ENCODE results near the gene SUPT6H. TPM values are rescaled to one million over a fixed set of nuclear protein-coding genes. Genes with fewer than 3 reads are reported as not detected.

SUPT6H gene
- polyA plus RNA-seq, 1 of the 3 experiments (the other 2 are of a cell fraction): 26.9 TPM

DNA sequence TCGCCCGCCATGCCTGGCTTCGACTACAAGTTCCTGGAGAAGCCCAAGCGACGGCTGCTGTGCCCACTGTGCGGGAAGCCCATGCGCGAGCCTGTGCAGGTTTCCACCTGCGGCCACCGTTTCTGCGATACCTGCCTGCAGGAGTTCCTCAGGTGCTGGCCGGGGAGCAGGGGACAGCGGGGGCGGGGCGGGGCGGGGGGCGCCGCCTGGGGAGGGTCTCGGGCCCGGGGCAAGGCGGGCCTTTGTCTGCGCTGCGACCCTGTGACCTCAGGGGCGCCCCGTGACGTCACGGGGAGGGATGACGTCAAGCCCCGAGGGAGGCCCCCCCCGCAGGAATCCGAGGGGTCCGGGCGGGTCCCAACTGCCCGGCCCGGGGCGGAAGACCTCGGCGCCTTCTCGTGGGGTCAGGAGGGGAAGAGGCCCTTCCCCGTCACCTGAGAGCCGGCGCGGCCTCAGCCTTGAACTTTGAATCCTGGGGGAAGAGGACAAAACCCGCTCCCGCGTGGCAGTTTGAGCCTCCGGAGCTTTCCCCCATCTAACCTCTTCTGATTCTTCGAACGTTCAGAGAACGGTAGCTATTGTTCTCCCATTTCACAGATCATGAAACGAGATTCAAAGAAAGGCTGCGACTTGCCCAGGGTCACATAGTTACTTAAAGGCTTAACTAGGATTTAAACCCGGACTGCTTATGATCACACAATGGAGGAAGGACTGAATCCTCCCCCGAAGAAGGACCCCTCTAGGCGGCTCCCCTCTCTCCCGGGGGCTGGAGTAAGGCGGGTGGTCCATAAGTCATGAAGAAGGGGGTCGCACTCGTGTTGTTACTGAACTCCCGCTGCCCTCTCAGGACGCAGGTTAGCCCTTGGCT is 82.3 kb downstream of the SUPT6H start:
- Histone ChIP-seq H3K36me3 (replicated peaks in 1 of 2; ENCODE audit: control insufficient read depth in 1 of 2, insufficient read depth in 2 of 2, low read length in 1 of 2) (peaks cover 9 to 25% of the 10 kb centered on the region in 2 experiments), H3K27ac (ENCODE audit: low read depth in 2 of 2, low read length in 1 of 2) (peak overlapping the region; percentile 97 to 98), H2AFZ (ENCODE audit: low read depth) (no peak overlapping the region), H3K4me3 (ENCODE audit: low read depth in 2 of 2, low read length in 1 of 2) (peak overlapping the region; percentile 83 to 95), H3K27me3 (ENCODE audit: insufficient read depth) (no peaks in the 10 kb centered on the region), H3K4me2 (peak overlapping the region; percentile 99), H3F3A (replicated peaks; ENCODE audit: insufficient read depth) (peaks cover 27% of the 10 kb centered on the region), H3K79me2 (ENCODE audit: insufficient read depth) (peaks cover 47% of the 10 kb centered on the region), H3K9me2 (no peaks in the 10 kb centered on the region), H3K9ac (peak overlapping the region; percentile 91), H3K4me1 (ENCODE audit: control insufficient read depth in 1 of 2, insufficient read depth in 2 of 2, low read depth in 1 of 2, low read length in 1 of 2) (peaks cover 23 to 46% of the 10 kb centered on the region in 2 experiments; a peak in 3 of 4 replicates), H3K9me3 (no peaks in the 10 kb centered on the region), H4K20me1 (ENCODE audit: insufficient read depth) (peaks cover 46% of the 10 kb centered on the region)
- WGBS (ENCODE audit: low lambda C conversion rate): 2% methylated on average over 32 of the region's 61 CpGs
- DNase-seq: peak; percentile 91
- no peak for TF ChIP-seq FOSL2 (IDR thresholded peaks at IDR 0.05; ENCODE audit: borderline replicate concordance, low read depth)
- no peak for TF ChIP-seq NFIC (IDR thresholded peaks at IDR 0.05; ENCODE audit: borderline replicate concordance)
- TF ChIP-seq SIN3A (IDR thresholded peaks at IDR 0.05; ENCODE audit: borderline replicate concordance, low read depth, low read length): 0 out of 2 replicates have a peak, but pooled peaks have one; percentile 23
- no peak for TF ChIP-seq RXRA (IDR thresholded peaks at IDR 0.05; ENCODE audit: borderline replicate concordance, low read depth)
- no peak for TF ChIP-seq RAD21 (IDR thresholded peaks at IDR 0.05; ENCODE audit: low read length)
- 0 out of 2 replicates have a peak, but pooled peaks have one; percentile 24 for TF ChIP-seq TAF1 (IDR thresholded peaks at IDR 0.05; ENCODE audit: borderline replicate concordance, low read depth, low read length)
- TF ChIP-seq TCF12 (IDR thresholded peaks at IDR 0.05): no peak
- 0 out of 2 replicates have a peak, but pooled peaks have one; percentile 12 for TF ChIP-seq MXI1 (IDR thresholded peaks at IDR 0.05; ENCODE audit: low read depth, low read length)
- TF ChIP-seq, protein P1, sequence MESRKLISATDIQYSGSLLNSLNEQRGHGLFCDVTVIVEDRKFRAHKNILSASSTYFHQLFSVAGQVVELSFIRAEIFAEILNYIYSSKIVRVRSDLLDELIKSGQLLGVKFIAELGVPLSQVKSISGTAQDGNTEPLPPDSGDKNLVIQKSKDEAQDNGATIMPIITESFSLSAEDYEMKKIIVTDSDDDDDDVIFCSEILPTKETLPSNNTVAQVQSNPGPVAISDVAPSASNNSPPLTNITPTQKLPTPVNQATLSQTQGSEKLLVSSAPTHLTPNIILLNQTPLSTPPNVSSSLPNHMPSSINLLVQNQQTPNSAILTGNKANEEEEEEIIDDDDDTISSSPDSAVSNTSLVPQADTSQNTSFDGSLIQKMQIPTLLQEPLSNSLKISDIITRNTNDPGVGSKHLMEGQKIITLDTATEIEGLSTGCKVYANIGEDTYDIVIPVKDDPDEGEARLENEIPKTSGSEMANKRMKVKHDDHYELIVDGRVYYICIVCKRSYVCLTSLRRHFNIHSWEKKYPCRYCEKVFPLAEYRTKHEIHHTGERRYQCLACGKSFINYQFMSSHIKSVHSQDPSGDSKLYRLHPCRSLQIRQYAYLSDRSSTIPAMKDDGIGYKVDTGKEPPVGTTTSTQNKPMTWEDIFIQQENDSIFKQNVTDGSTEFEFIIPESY (IDR thresholded peaks at IDR 0.05; ENCODE audit: borderline replicate concordance, low read depth): no peak
- TF ChIP-seq, protein P2, sequence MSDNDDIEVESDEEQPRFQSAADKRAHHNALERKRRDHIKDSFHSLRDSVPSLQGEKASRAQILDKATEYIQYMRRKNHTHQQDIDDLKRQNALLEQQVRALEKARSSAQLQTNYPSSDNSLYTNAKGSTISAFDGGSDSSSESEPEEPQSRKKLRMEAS (IDR thresholded peaks at IDR 0.05; ENCODE audit: low read depth): no peak
- TF ChIP-seq RFX5 (IDR thresholded peaks at IDR 0.05; ENCODE audit: low read length): no peak
- TF ChIP-seq, protein P3, sequence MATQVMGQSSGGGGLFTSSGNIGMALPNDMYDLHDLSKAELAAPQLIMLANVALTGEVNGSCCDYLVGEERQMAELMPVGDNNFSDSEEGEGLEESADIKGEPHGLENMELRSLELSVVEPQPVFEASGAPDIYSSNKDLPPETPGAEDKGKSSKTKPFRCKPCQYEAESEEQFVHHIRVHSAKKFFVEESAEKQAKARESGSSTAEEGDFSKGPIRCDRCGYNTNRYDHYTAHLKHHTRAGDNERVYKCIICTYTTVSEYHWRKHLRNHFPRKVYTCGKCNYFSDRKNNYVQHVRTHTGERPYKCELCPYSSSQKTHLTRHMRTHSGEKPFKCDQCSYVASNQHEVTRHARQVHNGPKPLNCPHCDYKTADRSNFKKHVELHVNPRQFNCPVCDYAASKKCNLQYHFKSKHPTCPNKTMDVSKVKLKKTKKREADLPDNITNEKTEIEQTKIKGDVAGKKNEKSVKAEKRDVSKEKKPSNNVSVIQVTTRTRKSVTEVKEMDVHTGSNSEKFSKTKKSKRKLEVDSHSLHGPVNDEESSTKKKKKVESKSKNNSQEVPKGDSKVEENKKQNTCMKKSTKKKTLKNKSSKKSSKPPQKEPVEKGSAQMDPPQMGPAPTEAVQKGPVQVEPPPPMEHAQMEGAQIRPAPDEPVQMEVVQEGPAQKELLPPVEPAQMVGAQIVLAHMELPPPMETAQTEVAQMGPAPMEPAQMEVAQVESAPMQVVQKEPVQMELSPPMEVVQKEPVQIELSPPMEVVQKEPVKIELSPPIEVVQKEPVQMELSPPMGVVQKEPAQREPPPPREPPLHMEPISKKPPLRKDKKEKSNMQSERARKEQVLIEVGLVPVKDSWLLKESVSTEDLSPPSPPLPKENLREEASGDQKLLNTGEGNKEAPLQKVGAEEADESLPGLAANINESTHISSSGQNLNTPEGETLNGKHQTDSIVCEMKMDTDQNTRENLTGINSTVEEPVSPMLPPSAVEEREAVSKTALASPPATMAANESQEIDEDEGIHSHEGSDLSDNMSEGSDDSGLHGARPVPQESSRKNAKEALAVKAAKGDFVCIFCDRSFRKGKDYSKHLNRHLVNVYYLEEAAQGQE (IDR thresholded peaks at IDR 0.05; ENCODE audit: low read depth, low read length): no peak
- no peak for TF ChIP-seq EP300 (IDR thresholded peaks at IDR 0.05; ENCODE audit: borderline replicate concordance in 1 of 2, low read depth in 1 of 2, low read length in 1 of 2)
- TF ChIP-seq TEAD4 (IDR thresholded peaks at IDR 0.05; ENCODE audit: borderline replicate concordance, insufficient read depth): peak; percentile 60; the same call in 1 of the 2 replicates
- POLR2A ChIA-PET: interaction anchor here (0.9 to 6.6 kb wide), 6 partner anchors 9 to 68 kb away, joined by 3 to 90 read pairs (median 4); partner anchors contain the start of genes NEK8, RPL23A and TLCD1
- CTCF ChIA-PET: interaction anchor here (0.9 to 20.4 kb wide), 6 partner anchors 18 to 373 kb away, joined by 3 to 612 read pairs (median 3); partner anchors contain the start of genes NEK8, RPL23A and TLCD1
